ENCODE data around the gene DAAM1.

DNA sequence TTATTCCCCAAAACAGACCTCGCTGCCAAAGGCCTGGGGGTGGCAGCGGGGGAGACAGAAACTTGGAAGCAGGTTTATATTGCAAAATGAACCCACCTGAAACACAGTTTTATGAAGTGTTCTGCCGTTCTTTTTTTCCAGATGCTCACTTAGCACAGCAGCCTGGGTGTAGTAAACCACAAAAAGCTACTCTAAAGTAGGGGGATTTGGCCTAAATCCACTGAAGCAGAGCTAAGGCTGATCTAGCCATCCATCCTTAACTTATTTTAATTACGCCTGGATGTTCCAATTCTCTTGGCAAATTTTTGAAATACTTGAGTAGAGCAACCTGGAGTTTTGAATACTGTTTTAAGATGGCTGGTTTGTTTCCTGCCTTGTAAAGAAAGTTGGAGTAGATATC, 155.5 kb downstream of the DAAM1 start:
- TF ChIP-seq, protein P1, sequence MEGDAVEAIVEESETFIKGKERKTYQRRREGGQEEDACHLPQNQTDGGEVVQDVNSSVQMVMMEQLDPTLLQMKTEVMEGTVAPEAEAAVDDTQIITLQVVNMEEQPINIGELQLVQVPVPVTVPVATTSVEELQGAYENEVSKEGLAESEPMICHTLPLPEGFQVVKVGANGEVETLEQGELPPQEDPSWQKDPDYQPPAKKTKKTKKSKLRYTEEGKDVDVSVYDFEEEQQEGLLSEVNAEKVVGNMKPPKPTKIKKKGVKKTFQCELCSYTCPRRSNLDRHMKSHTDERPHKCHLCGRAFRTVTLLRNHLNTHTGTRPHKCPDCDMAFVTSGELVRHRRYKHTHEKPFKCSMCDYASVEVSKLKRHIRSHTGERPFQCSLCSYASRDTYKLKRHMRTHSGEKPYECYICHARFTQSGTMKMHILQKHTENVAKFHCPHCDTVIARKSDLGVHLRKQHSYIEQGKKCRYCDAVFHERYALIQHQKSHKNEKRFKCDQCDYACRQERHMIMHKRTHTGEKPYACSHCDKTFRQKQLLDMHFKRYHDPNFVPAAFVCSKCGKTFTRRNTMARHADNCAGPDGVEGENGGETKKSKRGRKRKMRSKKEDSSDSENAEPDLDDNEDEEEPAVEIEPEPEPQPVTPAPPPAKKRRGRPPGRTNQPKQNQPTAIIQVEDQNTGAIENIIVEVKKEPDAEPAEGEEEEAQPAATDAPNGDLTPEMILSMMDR (conservative IDR thresholded peaks at IDR 0.05; ENCODE audit: low read depth, low read length): no peak
- TF ChIP-seq EZH2 (IDR thresholded peaks at IDR 0.05; ENCODE audit: borderline replicate concordance, low read depth, low read length, poor library complexity, severe bottlenecking): no peak
